Gastroesophageal sphincter (tissue), 4 donors: ENCODE results near the gene TMEM165. TPM values are rescaled to one million over a fixed set of nuclear protein-coding genes. Genes with fewer than 3 reads are reported as not detected.

Source experiments
- ATAC-seq: fragments of 150-250 bp; one replicate; pipeline ENCODE4 v1.9.1; 2016; ENCODE audit warnings: mild to moderate bottlenecking, moderate library complexity
- H3K27ac ChIP-seq, 4 donors: fragments of 200-600 bp; sonication (generic) in 3 of 4; 1 replicate in 3 of 4; 2 replicates in 1 of 4; pipeline ENCODE4 v1.5.1; 2016 to 2019
- H3K27me3 ChIP-seq: fragments of 200-600 bp; sonication (generic); one replicate; pipeline ENCODE4 v1.5.1; 2019
- H3K36me3 ChIP-seq, 2 donors: fragments of 200-600 bp; sonication (generic); one replicate each; pipeline ENCODE4 v1.5.1; 2019; ENCODE audit warnings: control low read depth in 1 of 2
- H3K4me1 ChIP-seq, 3 donors: fragments of 200-600 bp; sonication (generic); 1 replicate in 2 of 3; 2 replicates in 1 of 3; pipeline ENCODE4 v1.5.1; 2016 to 2019; ENCODE audit warnings: control low read depth in 2 of 3
- H3K4me3 ChIP-seq, 2 donors: fragments of 200-600 bp; sonication (generic); one replicate each; pipeline ENCODE4 v1.5.1; 2019; ENCODE audit warnings: mild to moderate bottlenecking in 1 of 2, moderate library complexity in 1 of 2
- H3K9me3 ChIP-seq, 3 donors: fragments of 200-600 bp; sonication (generic); one replicate each; pipeline ENCODE4 v1.5.1; 2017 to 2019; ENCODE audit warnings: control low read depth in 2 of 3
- EP300 ChIP-seq: sonication (generic); formaldehyde crosslinking; IDR thresholded peaks from one replicate; pipeline ENCODE4 v1.6.1; 2017; ENCODE audit warnings: antibody characterized with exemption, mild to moderate bottlenecking
- POLR2A ChIP-seq, 2 donors: fragments of 450-650 bp; IDR thresholded peaks; one replicate each; pipeline ENCODE4 v1.6.1; 2017; ENCODE audit warnings: antibody characterized with exemption in 2 of 2, mild to moderate bottlenecking in 2 of 2, moderate library complexity in 1 of 2
- POLR2AphosphoS5 ChIP-seq: sonication (generic); formaldehyde crosslinking; IDR thresholded peaks from one replicate; pipeline ENCODE4 v1.6.1; 2017; ENCODE audit warnings: antibody characterized with exemption
- WGBS, 2 donors: methylation state at CpG; one replicate each; pipeline ENCODE4 v1.1.5; 2018; ENCODE audit warnings: low coverage in 1 of 2; 5-methylcytosine and 5-hydroxymethylcytosine counted together
- total RNA-seq, 4 donors: library from RNA; depleted of rRNA; stranded (reverse); fragments of >200 nt; gene quantifications; one replicate each; pipeline ENCODE4 v1.1.0, GENCODE V29; 2016
- TF ChIP-seq, protein P1 (sequence below), 4 experiments: fragments of 200-600 bp in 2 of 4; fragments of 450-650 bp in 2 of 4; sonication (generic) in 1 of 4; IDR thresholded peaks; one replicate each; pipeline ENCODE4 v1.5.1; 2017 to 2019; ENCODE audit warnings: antibody characterized with exemption in 4 of 4, mild to moderate bottlenecking in 2 of 4, moderate library complexity in 2 of 4

The TMEM165 gene
- total RNA-seq, 4 donors from 2014 or later = 136 to 198 (median 169) TPM

- Histone ChIP-seq H3K9me3 (no peaks in the 10 kb centered on the region), H3K27me3 (no peaks in the 10 kb centered on the region), H3K27ac (peak overlapping the region in 1 of 4 donors; percentile 12), H3K4me1 (peaks cover 3 to 70% (median 6%) of the 10 kb centered on the region in 3 donors), H3K36me3 (peaks cover 0 to 47% of the 10 kb centered on the region in 2 donors), H3K4me3 (no peak overlapping the region)
- 50 to 65% methylated on average over 5 to 8 of the region's 10 CpGs for WGBS, 2 donors
- ATAC-seq = no peak
- TF ChIP-seq, protein P1, sequence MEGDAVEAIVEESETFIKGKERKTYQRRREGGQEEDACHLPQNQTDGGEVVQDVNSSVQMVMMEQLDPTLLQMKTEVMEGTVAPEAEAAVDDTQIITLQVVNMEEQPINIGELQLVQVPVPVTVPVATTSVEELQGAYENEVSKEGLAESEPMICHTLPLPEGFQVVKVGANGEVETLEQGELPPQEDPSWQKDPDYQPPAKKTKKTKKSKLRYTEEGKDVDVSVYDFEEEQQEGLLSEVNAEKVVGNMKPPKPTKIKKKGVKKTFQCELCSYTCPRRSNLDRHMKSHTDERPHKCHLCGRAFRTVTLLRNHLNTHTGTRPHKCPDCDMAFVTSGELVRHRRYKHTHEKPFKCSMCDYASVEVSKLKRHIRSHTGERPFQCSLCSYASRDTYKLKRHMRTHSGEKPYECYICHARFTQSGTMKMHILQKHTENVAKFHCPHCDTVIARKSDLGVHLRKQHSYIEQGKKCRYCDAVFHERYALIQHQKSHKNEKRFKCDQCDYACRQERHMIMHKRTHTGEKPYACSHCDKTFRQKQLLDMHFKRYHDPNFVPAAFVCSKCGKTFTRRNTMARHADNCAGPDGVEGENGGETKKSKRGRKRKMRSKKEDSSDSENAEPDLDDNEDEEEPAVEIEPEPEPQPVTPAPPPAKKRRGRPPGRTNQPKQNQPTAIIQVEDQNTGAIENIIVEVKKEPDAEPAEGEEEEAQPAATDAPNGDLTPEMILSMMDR (IDR thresholded peaks at IDR 0.05) = no peak
- TF ChIP-seq POLR2A (IDR thresholded peaks at IDR 0.05) (no peak), EP300 (no peak)
Observed at GRCh38 chr4:55409468-55410171, 13.9 kb downstream of the TMEM165 start.

- Histone ChIP-seq H3K4me3 (no peak overlapping the region), H3K4me1 (peaks cover 3 to 64% (median 6%) of the 10 kb centered on the region in 3 donors), H3K27ac (no peak overlapping the region), H3K27me3 (no peaks in the 10 kb centered on the region), H3K36me3 (peaks cover 0 to 46% of the 10 kb centered on the region in 2 donors), H3K9me3 (no peaks in the 10 kb centered on the region)
- no peak for ATAC-seq
- 79 to 85% methylated on average over 5 to 7 of the region's 8 CpGs for WGBS, 2 donors
- no peak for TF ChIP-seq POLR2A (IDR thresholded peaks at IDR 0.05)
- TF ChIP-seq POLR2AphosphoS5 = no peak
- no peak for TF ChIP-seq EP300
- TF ChIP-seq, protein P1 (IDR thresholded peaks at IDR 0.05) = no peak
Observed at GRCh38 chr4:55410431-55410830, 14.7 kb downstream of the TMEM165 start.

DNA sequence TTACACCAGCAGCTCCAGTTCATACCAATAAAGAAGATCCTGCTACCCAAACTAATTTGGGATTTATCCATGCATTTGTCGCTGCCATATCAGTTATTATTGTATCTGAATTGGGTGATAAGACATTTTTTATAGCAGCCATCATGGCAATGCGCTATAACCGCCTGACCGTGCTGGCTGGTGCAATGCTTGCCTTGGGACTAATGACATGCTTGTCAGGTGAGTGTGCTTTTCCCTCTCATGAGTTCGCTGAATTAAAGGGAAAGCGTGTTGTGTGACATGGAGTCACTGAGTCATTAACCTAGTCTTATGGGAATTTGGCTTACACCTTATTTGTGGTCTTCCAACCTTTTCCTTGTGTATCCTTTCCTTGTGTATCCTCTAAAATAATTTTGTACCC, 15.9 kb downstream of the TMEM165 start:
- no peak overlapping the region for H3K27ac ChIP-seq
- no peaks in the 10 kb centered on the region for H3K27me3 ChIP-seq
- no peak overlapping the region for H3K4me3 ChIP-seq
- H3K36me3 ChIP-seq = peaks cover 0 to 48% of the 10 kb centered on the region in 2 donors
- ATAC-seq = no peak
- 96 to 98% methylated on average over 6 of the region's 6 CpGs for WGBS, 2 donors
- peaks cover 3 to 54% (median 6%) of the 10 kb centered on the region in 3 donors for H3K4me1 ChIP-seq
- TF ChIP-seq, protein P1 (IDR thresholded peaks at IDR 0.05) = no peak
- no peak for TF ChIP-seq EP300
- TF ChIP-seq POLR2A (IDR thresholded peaks at IDR 0.05) = no peak
- TF ChIP-seq POLR2AphosphoS5 = no peak
- no peaks in the 10 kb centered on the region for H3K9me3 ChIP-seq

DNA sequence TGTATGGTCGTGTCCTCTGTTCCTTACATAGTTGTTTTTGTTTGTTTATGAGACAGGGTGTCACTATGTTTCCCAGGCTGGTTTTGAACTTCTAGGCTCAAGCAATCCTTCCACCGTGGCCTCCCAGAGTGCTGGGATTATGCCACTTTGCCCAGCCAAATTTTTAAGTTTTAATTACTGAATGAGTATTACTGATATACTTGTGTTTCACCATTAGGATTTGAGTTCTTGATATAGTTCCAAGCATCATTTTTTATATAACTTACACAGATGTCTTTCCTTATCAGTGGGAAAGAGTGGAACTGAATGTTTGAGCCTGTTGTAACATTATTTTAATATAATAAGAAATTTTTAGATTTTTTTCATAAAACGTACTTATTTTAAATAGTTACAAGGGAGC, 20.4 kb downstream of the TMEM165 start:
- Histone ChIP-seq H3K9me3 (no peaks in the 10 kb centered on the region), H3K27ac (no peak overlapping the region), H3K4me1 (peaks cover 0 to 9% (median 0%) of the 10 kb centered on the region in 3 donors), H3K27me3 (no peaks in the 10 kb centered on the region), H3K4me3 (no peak overlapping the region), H3K36me3 (peaks cover 0 to 85% of the 10 kb centered on the region in 2 donors)
- TF ChIP-seq, protein P1 (IDR thresholded peaks at IDR 0.05) = no peak
- TF ChIP-seq POLR2AphosphoS5 = no peak
- no peak for TF ChIP-seq EP300
- TF ChIP-seq POLR2A (IDR thresholded peaks at IDR 0.05) = no peak
- no peak for ATAC-seq
- 56 to 80% methylated on average over 3 of the region's 3 CpGs for WGBS, 2 donors

GRCh38 chr4:55424791-55425190, 29.0 kb downstream of the TMEM165 start:
- Histone ChIP-seq H3K9me3 (no peaks in the 10 kb centered on the region), H3K4me3 (no peak overlapping the region)

More at GRCh38 chr4:55424791-55425190, 29.0 kb downstream of the TMEM165 start:
- Histone ChIP-seq H3K36me3 (peaks cover 0 to 97% of the 10 kb centered on the region in 2 donors), H3K27me3 (no peaks in the 10 kb centered on the region), H3K4me1 (peaks cover 0 to 21% (median 0%) of the 10 kb centered on the region in 3 donors), H3K27ac (no peak overlapping the region)
- TF ChIP-seq POLR2A (IDR thresholded peaks at IDR 0.05) (no peak), POLR2AphosphoS5 (no peak), EP300 (no peak)
- TF ChIP-seq, protein P1 (IDR thresholded peaks at IDR 0.05) = no peak
- ATAC-seq = no peak
- WGBS, 2 donors = 57 to 64% methylated on average over 3 of the region's 3 CpGs
